Endothelial cell of umbilical vein (primary cell): ENCODE data around the gene GHSR. TPM values are rescaled to one million over a fixed set of nuclear protein-coding genes. Genes with fewer than 3 reads are reported as not detected.

Experiments used
- BruUV-seq: library from RNA; stranded (reverse); fragments of 400-500 nt; replicated peaks from 2 replicates; lab custom pipeline; 2021; lab: Mats Ljungman, UMichigan
- CTCF ChIA-PET: fragments of 300-600, 350-600 bp; sonication (Branson Sonifier 250); formaldehyde crosslinking; loops from one replicate; lab custom pipeline; 2021; ENCODE audit warnings: antibody characterized with exemption, inconsistent platforms; lab: Charles Lee
- POLR2A ChIA-PET: fragments of 300-600, 350-600 bp; sonication (Branson Sonifier 250); formaldehyde crosslinking; loops from one replicate; lab custom pipeline; 2021; ENCODE audit warnings: antibody characterized with exemption, inconsistent platforms; lab: Charles Lee
- DNase-seq: peaks from one replicate; pipeline ENCODE4 v3.0.0-alpha.2; 2011; ENCODE audit warnings: low read depth, low spot score
- FAIRE-seq: peaks from 2 replicates; lab custom pipeline; 2011; peaks lifted over from hg19 to GRCh38; lab: Jason Lieb, UNC
- H2AFZ ChIP-seq: 2 replicates; pipeline ENCODE4 v1.6.0; 2012; ENCODE audit warnings: low read depth, low read length, control low read depth, inconsistent platforms
- H3K27ac ChIP-seq: 2 replicates; pipeline ENCODE4 v1.5.1; 2011; ENCODE audit warnings: low read depth, mild to moderate bottlenecking, control low read depth, low read length, moderate library complexity; ENCODE audit not compliant: insufficient read depth
- H3K27me3 ChIP-seq, 2 experiments: 2 replicates each; pipeline versions ENCODE4 v1.6.0 to v1.6.1; 2011; ENCODE audit warnings: low read length in 2 of 2, mixed read lengths in 1 of 2; ENCODE audit not compliant: control insufficient read depth in 2 of 2, insufficient read depth in 2 of 2
- H3K36me3 ChIP-seq, 2 experiments: 2 replicates in 1 of 2; 3 replicates in 1 of 2; pipeline ENCODE4 v1.5.1; 2011; ENCODE audit warnings: low read length in 2 of 2, mild to moderate bottlenecking in 1 of 2, moderate library complexity in 1 of 2; ENCODE audit not compliant: control insufficient read depth in 2 of 2, insufficient read depth in 2 of 2; ENCODE audit errors: extremely low read depth in 1 of 2
- H3K4me1 ChIP-seq: 3 replicates; pipeline ENCODE4 v1.5.1; 2011; ENCODE audit warnings: mild to moderate bottlenecking, low read length; ENCODE audit not compliant: control insufficient read depth, insufficient read depth; ENCODE audit errors: extremely low read depth
- H3K4me2 ChIP-seq: 2 replicates; pipeline ENCODE4 v1.6.1; 2011; ENCODE audit warnings: low read length, control low read depth, mixed read lengths; ENCODE audit not compliant: insufficient read depth
- H3K4me3 ChIP-seq, 3 experiments: fragments of 200-600 bp in 1 of 3; sonication (generic), shearing (Covaris generic) in 1 of 3; replicated peaks in 1 of 3; 2 replicates each; pipeline ENCODE4 v1.5.1; 2011 to 2016; ENCODE audit warnings: control low read depth in 3 of 3, low read length in 3 of 3, mild to moderate bottlenecking in 2 of 3, inconsistent platforms in 1 of 3, low read depth in 1 of 3, moderate library complexity in 1 of 3; ENCODE audit not compliant: insufficient read depth in 1 of 3
- H3K79me2 ChIP-seq: 2 replicates; pipeline ENCODE4 v1.6.0; 2012; ENCODE audit warnings: low read length, inconsistent platforms; ENCODE audit not compliant: control insufficient read depth, insufficient read depth
- H3K9ac ChIP-seq: replicated peaks from 2 replicates; pipeline ENCODE3; 2011; ENCODE audit warnings: low read length, control low read depth; ENCODE audit not compliant: insufficient read depth; ENCODE audit errors: extremely low read depth
- H3K9me1 ChIP-seq: replicated peaks from 3 replicates; pipeline ENCODE4 v1.6.0; 2011; ENCODE audit warnings: mild to moderate bottlenecking, low read length; ENCODE audit not compliant: control insufficient read depth, insufficient read depth; ENCODE audit errors: extremely low read depth
- H3K9me3 ChIP-seq: replicated peaks from 2 replicates; pipeline ENCODE4 v1.5.1; 2012; ENCODE audit warnings: low read length, inconsistent platforms; ENCODE audit not compliant: control insufficient read depth, insufficient read depth
- H4K20me1 ChIP-seq: replicated peaks from 2 replicates; pipeline ENCODE3; 2011; ENCODE audit warnings: mild to moderate bottlenecking, low read length; ENCODE audit not compliant: control insufficient read depth, insufficient read depth; ENCODE audit errors: extremely low read depth
- CTCF ChIP-seq, 2 donors: IDR thresholded peaks; 1 replicate in 1 of 2; 2 replicates in 1 of 2; pipeline ENCODE4 v1.5.1; 2011; ENCODE audit warnings: low read length in 2 of 2, mild to moderate bottlenecking in 2 of 2, moderate library complexity in 2 of 2, control low read depth in 1 of 2, inconsistent platforms in 1 of 2, low read depth in 1 of 2; ENCODE audit not compliant: insufficient read depth in 1 of 2; ENCODE audit errors: extremely low read depth in 1 of 2
- EZH2 ChIP-seq: IDR thresholded peaks from 2 replicates; pipeline ENCODE4 v1.6.1; 2012; ENCODE audit warnings: borderline replicate concordance, low read depth, mild to moderate bottlenecking, moderate library complexity, low read length, inconsistent platforms; ENCODE audit not compliant: severe bottlenecking
- FOS ChIP-seq: IDR thresholded peaks from 2 replicates; pipeline ENCODE4 v1.6.1; 2011; ENCODE audit warnings: mild to moderate bottlenecking, low read length, moderate library complexity, borderline replicate concordance; ENCODE audit not compliant: insufficient read depth
- GATA2 ChIP-seq: IDR thresholded peaks from 2 replicates; pipeline ENCODE4 v1.7.0; 2011; ENCODE audit warnings: low read depth, mild to moderate bottlenecking, moderate library complexity, mixed read lengths, low read length; ENCODE audit not compliant: insufficient read length, insufficient read depth
- JUN ChIP-seq: IDR thresholded peaks from 2 replicates; pipeline ENCODE4 v1.6.1; 2011; ENCODE audit warnings: borderline replicate concordance, low read depth; ENCODE audit not compliant: insufficient read length, insufficient read depth
- MAX ChIP-seq: IDR thresholded peaks from 2 replicates; pipeline ENCODE4 v1.6.1; 2011; ENCODE audit not compliant: insufficient read depth, insufficient read length
- MYC ChIP-seq: IDR thresholded peaks from one replicate; pipeline ENCODE4 v1.6.1; 2011; ENCODE audit warnings: mild to moderate bottlenecking, low read depth, low read length
- POLR2A ChIP-seq: IDR thresholded peaks from 2 replicates; pipeline ENCODE4 v1.6.1; 2012; ENCODE audit warnings: low read depth, mild to moderate bottlenecking, control low read depth, low read length
- POLR2AphosphoS5 ChIP-seq: IDR thresholded peaks from 2 replicates; pipeline ENCODE4 v1.6.1; 2012; ENCODE audit warnings: low read depth, mild to moderate bottlenecking, control low read depth, low read length, moderate library complexity; ENCODE audit not compliant: insufficient read depth
- dilution Hi-C: fragments of 300-500 bp; cut with MboI; formaldehyde crosslinking; loops from one replicate; pipeline ENCODE4 v1.15.0; 2019; ENCODE audit warnings: low sequenced_read_pairs; ENCODE audit not compliant: extremely low pct_ligation_motif_present
- intact Hi-C: fragments of 100-400 bp; cut with micrococcal nuclease; formaldehyde crosslinking; loops from one replicate; pipeline ENCODE4 v1.10.0; 2022
- polyA plus RNA-seq, 4 experiments: library from polyadenylated mRNA; depleted of rRNA in 3 of 4; stranded (reverse) in 3 of 4; unstranded in 1 of 4; fragments of >200 nt; gene quantifications; 2 replicates each; pipeline versions ENCODE4 v1.2.1 to v1.2.3, GENCODE V29; 2011 to 2012; ENCODE audit warnings: missing spikeins in 1 of 4
- total RNA-seq: library from RNA; stranded (reverse); gene quantifications from 2 replicates; pipeline ENCODE4 v1.2.3, GENCODE V29; 2021

The GHSR gene
- total and polyA plus RNA-seq, 2 donors (not counting 3 experiments of a cell fraction or from before 2014, with no cell fraction given): not detected

GRCh38 chr3:172394692-172395091 lies 53.6 kb downstream of the GHSR start:
- H4K20me1 ChIP-seq: no peaks in the 10 kb centered on the region
- no peaks in the 10 kb centered on the region for H3K27me3 ChIP-seq
- dilution Hi-C loops: no loop called here
- no peak overlapping the region for H3K4me2 ChIP-seq
- DNase-seq: no peak
- no peak overlapping the region for H3K4me3 ChIP-seq
- CTCF ChIA-PET: interaction anchor here (2.1 kb wide), 1 partner anchor 67 kb away, joined by 5 read pairs; no protein-coding TSS in a partner anchor
- H3K79me2 ChIP-seq: no peaks in the 10 kb centered on the region
- FAIRE-seq: no peak
- intact Hi-C loops: no loop called here
- peaks cover 9 to 14% of the 10 kb centered on the region in 2 experiments for H3K36me3 ChIP-seq
- H3K9me1 ChIP-seq: no peaks in the 10 kb centered on the region
- H3K27ac ChIP-seq: no peak overlapping the region
- H3K9ac ChIP-seq: no peak overlapping the region
- no peaks in the 10 kb centered on the region for H3K9me3 ChIP-seq
- TF ChIP-seq CTCF (IDR thresholded peaks at IDR 0.05; ENCODE audit: extremely low read depth in 1 of 2, insufficient read depth in 1 of 2, low read depth in 1 of 2, low read length in 2 of 2) (no peak), FOS (no peak), JUN (no peak), POLR2AphosphoS5 (no peak), POLR2A (no peak), MAX (no peak), MYC (no peak), EZH2 (no peak), GATA2 (no peak)
- POLR2A ChIA-PET: no interaction called here
- no TSS peak for BruUV-seq
- H2AFZ ChIP-seq: no peak overlapping the region
- no peaks in the 10 kb centered on the region for H3K4me1 ChIP-seq

Other genes with a start within 250 kb of the GHSR start
- 18.5 and 31.2 TPM in 2 replicates for gene TNFSF10, start 75.0 kb upstream of the GHSR start, total RNA-seq
- 35.6 and 55.0 TPM in 2 replicates for gene TNFSF10, start 75.0 kb upstream of the GHSR start, polyA plus RNA-seq